Mucosa of descending colon (tissue), 3 donors: ENCODE results near the gene SEMA3B. TPM values are rescaled to one million over a fixed set of nuclear protein-coding genes. Genes with fewer than 3 reads are reported as not detected.

Source experiments
- ATAC-seq: fragments of 200-7000 bp; cut with Tn5 transposase; one replicate; pipeline ENCODE4 v1.9.1; 2020; ENCODE audit warnings: mild to moderate bottlenecking, moderate library complexity
- DNase-seq, 3 donors: peaks; one replicate each; pipeline ENCODE4 v3.0.0-alpha.2; 2020
- H3K36me3 ChIP-seq: fragments of 200-600 bp; one replicate; pipeline ENCODE4 v1.8.0; 2021; ENCODE audit warnings: low read depth, mild to moderate bottlenecking
- H3K4me1 ChIP-seq: fragments of 200-600 bp; one replicate; pipeline ENCODE4 v1.8.0; 2021; ENCODE audit warnings: low read depth, mild to moderate bottlenecking
- H3K4me3 ChIP-seq: fragments of 200-600 bp; one replicate; pipeline ENCODE4 v1.8.0; 2021; ENCODE audit warnings: mild to moderate bottlenecking
- H3K9me3 ChIP-seq: fragments of 200-600 bp; one replicate; pipeline ENCODE4 v1.8.0; 2021; ENCODE audit warnings: mild to moderate bottlenecking
- intact Hi-C, 2 donors: fragments of 100-400 bp; cut with DNase I in 1 of 2; cut with micrococcal nuclease in 1 of 2; formaldehyde crosslinking; loops; one replicate each; pipeline versions ENCODE4 v1.11.0 to v1.11.1; 2022; cut with DNase I, micrococcal nuclease
- total RNA-seq, 3 donors: library from RNA; stranded (reverse); fragmentation: NEBNext Ultra II Directional in 2 of 3; extraction: Animal tissue kit (Norgen Biotek cat#: 25700) in 2 of 3; gene quantifications; one replicate each; pipeline versions ENCODE4 v1.2.1 to v1.2.4, GENCODE V29; 2021 to 2023
- TF ChIP-seq, protein P1 (sequence below): fragments of 200-600 bp; IDR thresholded peaks from one replicate; pipeline ENCODE4 v1.8.0; 2022; ENCODE audit warnings: antibody characterized with exemption, mild to moderate bottlenecking
- donor health status: DM: no; HTN: no; CAD: no; lungs with moderate emphysema.
- donor health status: DM: no; HTN: no; CAD: no.
- donor health status: DM: no; HTN: yes; CAD: no.

SEMA3B gene
- total RNA-seq, 3 donors from 2014 or later = 42.0 to 129 (median 59.2) TPM

DNA sequence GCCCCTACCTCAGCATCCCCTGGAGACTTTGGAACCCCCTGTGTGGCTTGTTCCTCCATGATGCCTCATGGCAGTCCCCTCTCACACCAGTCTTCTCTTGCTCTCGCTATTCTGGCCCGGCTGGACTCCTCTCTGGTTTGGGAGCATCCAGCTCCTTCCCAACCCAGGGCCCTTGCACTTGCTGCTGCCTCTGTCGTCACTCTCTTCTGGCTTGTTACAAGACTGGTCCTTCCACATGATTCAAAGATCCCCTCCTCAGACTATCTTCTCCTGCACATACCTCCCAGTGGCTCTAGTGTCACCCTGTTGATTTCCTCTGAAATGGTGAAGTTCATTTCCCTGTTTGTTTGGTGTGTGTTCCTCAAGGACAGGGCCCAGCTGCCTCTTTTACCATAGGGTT is 39.5 kb upstream of the SEMA3B start:
- TF ChIP-seq, protein P1, sequence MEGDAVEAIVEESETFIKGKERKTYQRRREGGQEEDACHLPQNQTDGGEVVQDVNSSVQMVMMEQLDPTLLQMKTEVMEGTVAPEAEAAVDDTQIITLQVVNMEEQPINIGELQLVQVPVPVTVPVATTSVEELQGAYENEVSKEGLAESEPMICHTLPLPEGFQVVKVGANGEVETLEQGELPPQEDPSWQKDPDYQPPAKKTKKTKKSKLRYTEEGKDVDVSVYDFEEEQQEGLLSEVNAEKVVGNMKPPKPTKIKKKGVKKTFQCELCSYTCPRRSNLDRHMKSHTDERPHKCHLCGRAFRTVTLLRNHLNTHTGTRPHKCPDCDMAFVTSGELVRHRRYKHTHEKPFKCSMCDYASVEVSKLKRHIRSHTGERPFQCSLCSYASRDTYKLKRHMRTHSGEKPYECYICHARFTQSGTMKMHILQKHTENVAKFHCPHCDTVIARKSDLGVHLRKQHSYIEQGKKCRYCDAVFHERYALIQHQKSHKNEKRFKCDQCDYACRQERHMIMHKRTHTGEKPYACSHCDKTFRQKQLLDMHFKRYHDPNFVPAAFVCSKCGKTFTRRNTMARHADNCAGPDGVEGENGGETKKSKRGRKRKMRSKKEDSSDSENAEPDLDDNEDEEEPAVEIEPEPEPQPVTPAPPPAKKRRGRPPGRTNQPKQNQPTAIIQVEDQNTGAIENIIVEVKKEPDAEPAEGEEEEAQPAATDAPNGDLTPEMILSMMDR = no peak
- no peak for ATAC-seq
- no peak overlapping the region for H3K4me3 ChIP-seq
- intact Hi-C loops = loop anchor here (5.0 to 10.0 kb wide), 2 partner anchors 37 to 45 kb away; partner anchors contain the start of genes GNAT1 (in 1 of the 2) and LSMEM2 (in 1 of the 2)
- no peak for DNase-seq
- no peaks in the 10 kb centered on the region for H3K36me3 ChIP-seq
- peaks cover 12% of the 10 kb centered on the region for H3K4me1 ChIP-seq
- H3K9me3 ChIP-seq = no peaks in the 10 kb centered on the region

GRCh38 chr3:50230104-50230793 is 38.7 kb upstream of the SEMA3B start:
- TF ChIP-seq, protein P1 = no peak
- Histone ChIP-seq H3K4me1 (peaks cover 16% of the 10 kb centered on the region), H3K9me3 (no peaks in the 10 kb centered on the region), H3K36me3 (no peaks in the 10 kb centered on the region), H3K4me3 (no peak overlapping the region)
- intact Hi-C loops = no loop called here
- DNase-seq (no peak), ATAC-seq (no peak)

- intact Hi-C loops = no loop called here
- TF ChIP-seq, protein P1 = no peak
- DNase-seq (no peak), ATAC-seq (no peak)
- Histone ChIP-seq H3K9me3 (no peaks in the 10 kb centered on the region), H3K4me3 (no peak overlapping the region), H3K36me3 (no peaks in the 10 kb centered on the region), H3K4me1 (peaks cover 17% of the 10 kb centered on the region)
These were observed 38.2 kb upstream of the SEMA3B start for GRCh38 chr3:50230794-50231125.

GRCh38 chr3:50231581-50231980 is 37.4 kb upstream of the SEMA3B start:
- Histone ChIP-seq H3K4me1 (peaks cover 11% of the 10 kb centered on the region), H3K36me3 (no peaks in the 10 kb centered on the region), H3K4me3 (no peak overlapping the region), H3K9me3 (no peaks in the 10 kb centered on the region)
- TF ChIP-seq, protein P1 = no peak
- ATAC-seq = no peak
- no peak for DNase-seq
- intact Hi-C loops = no loop called here

DNA sequence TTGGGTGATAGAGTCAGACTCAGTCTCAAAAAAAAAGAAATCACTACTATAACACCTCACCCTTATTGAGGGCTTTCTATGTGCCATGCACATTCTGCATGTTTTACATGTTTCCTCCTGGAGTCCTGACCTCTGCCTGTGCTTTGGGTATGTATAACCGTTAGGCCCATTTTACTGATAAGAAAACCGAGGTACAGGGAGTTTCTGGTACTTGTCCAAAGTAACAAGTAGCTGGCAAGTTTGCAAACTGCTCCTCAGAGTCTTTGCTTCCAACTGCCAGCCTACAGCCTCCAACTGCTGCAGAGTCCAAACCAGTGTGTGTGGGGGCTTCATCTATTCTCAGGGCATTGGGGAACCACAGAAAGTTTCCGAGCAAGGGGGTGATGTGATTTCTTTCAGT is 36.6 kb upstream of the SEMA3B start:
- no peak overlapping the region for H3K4me3 ChIP-seq
- no peaks in the 10 kb centered on the region for H3K36me3 ChIP-seq
- no peak for ATAC-seq
- no peak for DNase-seq
- no peaks in the 10 kb centered on the region for H3K9me3 ChIP-seq
- H3K4me1 ChIP-seq = peaks cover 10% of the 10 kb centered on the region
- intact Hi-C loops = no loop called here
- TF ChIP-seq, protein P1 = no peak

DNA sequence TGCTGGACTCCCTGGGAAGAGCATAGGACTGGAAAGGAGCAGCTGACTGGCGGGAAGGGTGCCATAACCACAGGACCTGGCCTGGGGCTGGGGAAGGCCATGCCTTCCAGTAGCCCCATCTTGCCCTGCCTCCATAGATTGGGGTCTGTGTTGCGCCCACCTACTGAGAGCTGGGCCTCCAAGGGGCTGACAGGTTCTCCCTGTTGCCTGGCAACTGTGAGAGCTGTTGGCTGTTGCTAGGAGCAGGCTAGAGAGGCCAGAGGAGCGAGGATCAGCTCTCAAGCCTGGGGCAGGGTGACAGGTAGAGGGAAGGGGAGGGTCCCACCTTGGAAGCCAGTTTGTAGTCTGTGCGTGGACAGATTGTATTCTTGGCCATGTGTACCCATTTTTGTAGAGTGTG is 35.8 kb upstream of the SEMA3B start:
- Histone ChIP-seq H3K36me3 (no peaks in the 10 kb centered on the region), H3K4me1 (peaks cover 17% of the 10 kb centered on the region), H3K9me3 (no peaks in the 10 kb centered on the region), H3K4me3 (no peak overlapping the region)
- intact Hi-C loops = no loop called here
- DNase-seq (no peak), ATAC-seq (no peak)
- TF ChIP-seq, protein P1 = no peak
